HFF-Myc (cell line): ENCODE results near the gene DOCK4.

Source experiments
- DNase-seq: peaks from one replicate; pipeline ENCODE4 v3.0.0-alpha.2; 2011; ENCODE audit warnings: low read depth; ENCODE audit errors: extremely low read depth
- H3K4me3 ChIP-seq: replicated peaks from 2 replicates; pipeline ENCODE4 v1.5.1; 2011; ENCODE audit warnings: low read depth, mild to moderate bottlenecking, control low read depth, low read length
- CTCF ChIP-seq: IDR thresholded peaks from 2 replicates; pipeline ENCODE4 v1.5.1; 2012; ENCODE audit warnings: mild to moderate bottlenecking, low read depth, low read length, control low read depth; ENCODE audit errors: missing control alignments

DOCK4 gene

GRCh38 chr7:111872450-111873325 lies 333.5 kb downstream of the DOCK4 start:
- no peak for TF ChIP-seq CTCF
- no peak overlapping the region for H3K4me3 ChIP-seq
- no peak for DNase-seq

DNA sequence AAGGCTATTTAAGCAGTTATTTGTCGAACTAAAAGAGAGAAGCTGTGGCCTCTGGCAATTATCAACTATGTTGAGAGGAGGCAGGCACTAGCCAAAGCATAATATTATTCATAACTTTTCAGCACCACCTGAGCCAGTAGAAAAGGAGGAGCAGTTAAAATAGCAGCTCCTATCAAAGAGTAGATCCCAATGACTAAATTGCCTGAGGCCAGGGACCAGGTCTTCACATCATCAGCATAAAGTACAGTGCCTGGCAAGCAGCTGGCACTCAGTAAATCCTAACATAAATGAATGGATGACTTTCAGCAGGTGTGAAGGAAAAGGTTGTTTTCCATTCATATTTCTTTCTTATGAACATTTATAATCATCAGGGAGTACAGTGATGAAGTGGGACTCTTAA lies 334.9 kb downstream of the DOCK4 start:
- no peak overlapping the region for H3K4me3 ChIP-seq
- TF ChIP-seq CTCF, result no peak
- no peak for DNase-seq

- no peak for TF ChIP-seq CTCF
- DNase-seq, result no peak
- H3K4me3 ChIP-seq, result no peak overlapping the region
Measured at GRCh38 chr7:111869280-111869679, 336.9 kb downstream of the DOCK4 start.

GRCh38 chr7:111867348-111867931 lies 338.8 kb downstream of the DOCK4 start:
- DNase-seq, result no peak

DNA sequence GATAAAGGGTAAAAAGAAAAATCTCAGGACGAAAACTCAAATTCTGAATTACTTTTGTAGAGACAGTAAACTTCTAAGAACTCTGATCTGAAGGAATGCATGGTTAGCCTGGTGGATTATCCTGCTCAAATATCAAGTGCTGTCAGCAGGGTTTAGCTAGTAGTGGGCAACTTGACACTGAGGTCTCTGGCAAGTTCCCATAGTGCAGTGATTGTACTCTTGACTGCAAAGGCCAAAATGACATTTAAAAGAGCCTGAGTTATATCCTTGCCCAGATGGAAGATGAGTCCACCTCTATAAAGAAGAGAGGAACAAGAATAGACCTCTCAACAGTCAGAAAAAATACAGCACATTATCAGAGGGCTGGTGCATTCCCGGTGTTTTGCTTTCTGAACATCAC lies 339.4 kb downstream of the DOCK4 start:
- no peak for DNase-seq
- no peak overlapping the region for H3K4me3 ChIP-seq
- no peak for TF ChIP-seq CTCF

More at GRCh38 chr7:111867348-111867931, 338.8 kb downstream of the DOCK4 start:
- no peak overlapping the region for H3K4me3 ChIP-seq
- no peak for TF ChIP-seq CTCF

- DNase-seq, result no peak
- TF ChIP-seq CTCF, result no peak
Measured at GRCh38 chr7:111865430-111865829, 340.8 kb downstream of the DOCK4 start.

More at GRCh38 chr7:111865430-111865829, 340.8 kb downstream of the DOCK4 start:
- H3K4me3 ChIP-seq, result no peak overlapping the region
